Pancreas (tissue), 10 donors: ENCODE measurements around the gene CDX1. TPM values are rescaled to one million over a fixed set of nuclear protein-coding genes. Genes with fewer than 3 reads are reported as not detected.

Source experiments
- ATAC-seq, 4 donors: fragments of 200-7000 bp; cut with Tn5 transposase; one replicate each; pipeline versions ENCODE4 v1.8.0 to v1.9.1; 2020; ENCODE audit warnings: mild to moderate bottlenecking in 4 of 4, moderate library complexity in 4 of 4
- DNase-seq, 6 donors: peaks; one replicate each; pipeline ENCODE4 v3.0.0-alpha.2; 2020
- FAIRE-seq: peaks from 2 replicates; lab custom pipeline; 2012; peaks lifted over from hg19 to GRCh38; lab: Jason Lieb, UNC
- H3K27ac ChIP-seq, 4 donors: fragments of 200-600 bp; sonication (generic); 1 replicate in 3 of 4; 2 replicates in 1 of 4; pipeline versions ENCODE4 v1.5.0 to v1.8.0; 2020
- H3K27me3 ChIP-seq, 4 donors: fragments of 200-600 bp; one replicate each; pipeline ENCODE4 v1.8.0; 2021
- H3K36me3 ChIP-seq, 3 donors: fragments of 200-600 bp; sonication (generic) in 1 of 3; one replicate each; pipeline versions ENCODE4 v1.5.0 to v1.8.0; 2020 to 2021
- H3K4me1 ChIP-seq, 3 donors: fragments of 200-600 bp; one replicate each; pipeline ENCODE4 v1.8.0; 2021
- H3K4me3 ChIP-seq, 4 donors: fragments of 200-600 bp; sonication (generic) in 2 of 4; one replicate each; pipeline versions ENCODE4 v1.5.0 to v1.8.0; 2020 to 2021
- H3K9me3 ChIP-seq, 4 donors: fragments of 200-600 bp; one replicate each; pipeline ENCODE4 v1.8.0; 2021
- CTCF ChIP-seq, 4 donors: fragments of 200-600 bp; sonication (generic) in 3 of 4; IDR thresholded peaks; one replicate each; pipeline versions ENCODE4 v1.5.0 to v1.8.0; 2021; ENCODE audit warnings: antibody characterized with exemption in 4 of 4
- WGBS, 2 donors: extraction: QIAGEN DNeasy Blood & Tissue Kit; methylation state at CpG; one replicate each; pipeline ENCODE4 v1.1.7; 2013; 5-methylcytosine and 5-hydroxymethylcytosine counted together
- intact Hi-C, 3 donors: fragments of 100-400 bp; cut with DNase I; formaldehyde crosslinking; loops; one replicate each; pipeline versions ENCODE4 v1.11.1 to v1.14.2; 2022
- polyA plus RNA-seq, 2 donors: library from polyadenylated mRNA; stranded (reverse); fragments of 200-250 nt; gene quantifications; one replicate each; pipeline ENCODE4 v1.2.3, GENCODE V29; 2013
- total RNA-seq, 6 donors: library from RNA; stranded (reverse); fragmentation: NEBNext Ultra II Directional in 4 of 6; extraction: Animal tissue kit (Norgen Biotek cat#: 25700) in 4 of 6; gene quantifications; one replicate each; pipeline versions ENCODE4 v1.2.1 to v1.2.4, GENCODE V29; 2021 to 2023
- donor health status: healthy with polysubstance abuse.
- donor health status: DM: no; HTN: no; CAD: no; lungs with moderate emphysema.
- donor health status: DM: no; HTN: no; CAD: no.
- donor health status: control.
- donor health status: control.
- donor health status: Bipolar disorder and iron deficiency.
- donor health status: DM: yes; HTN: yes; CAD: no.
- donor health status: DM: no; HTN: no; CAD: no.
- donor health status: DM: no; HTN: no; CAD: no.
- donor health status: DM: yes; HTN: yes; CAD: no.

Gene CDX1
- total and polyA plus RNA-seq, 8 donors = 0.13 to 0.19 (median 0.16) TPM; not detected in 5

GRCh38 chr5:150182774-150183173 lies 16.2 kb downstream of the CDX1 start:
- TF ChIP-seq CTCF (IDR thresholded peaks at IDR 0.05) = no peak
- intact Hi-C loops = no loop called here
- Histone ChIP-seq H3K27ac (no peak overlapping the region), H3K27me3 (no peaks in the 10 kb centered on the region), H3K4me1 (peaks cover 0 to 2% (median 0%) of the 10 kb centered on the region in 3 donors), H3K9me3 (no peaks in the 10 kb centered on the region), H3K4me3 (no peak overlapping the region), H3K36me3 (no peaks in the 10 kb centered on the region)
- FAIRE-seq (no peak), ATAC-seq (no peak), DNase-seq (no peak)
- 89 to 90% methylated on average over 10 of the region's 10 CpGs for WGBS, 2 donors

GRCh38 chr5:150183436-150183835 lies 16.9 kb downstream of the CDX1 start:
- H3K27ac ChIP-seq = no peak overlapping the region
- intact Hi-C loops = no loop called here
- no peak for DNase-seq
- no peak overlapping the region for H3K4me3 ChIP-seq
- no peaks in the 10 kb centered on the region for H3K9me3 ChIP-seq
- no peak for FAIRE-seq
- no peak for ATAC-seq
- no peak for TF ChIP-seq CTCF (IDR thresholded peaks at IDR 0.05)
- 94 to 96% methylated on average over 12 of the region's 12 CpGs for WGBS, 2 donors
- peaks cover 0 to 2% (median 0%) of the 10 kb centered on the region in 3 donors for H3K4me1 ChIP-seq
- no peaks in the 10 kb centered on the region for H3K27me3 ChIP-seq
- no peaks in the 10 kb centered on the region for H3K36me3 ChIP-seq

GRCh38 chr5:150184006-150184405 lies 17.4 kb downstream of the CDX1 start:
- no peaks in the 10 kb centered on the region for H3K27me3 ChIP-seq
- no peaks in the 10 kb centered on the region for H3K36me3 ChIP-seq
- no peak for DNase-seq
- H3K9me3 ChIP-seq = no peaks in the 10 kb centered on the region
- no peak for ATAC-seq
- H3K4me3 ChIP-seq = no peak overlapping the region
- FAIRE-seq = no peak
- no peak for TF ChIP-seq CTCF (IDR thresholded peaks at IDR 0.05)
- no peak overlapping the region for H3K27ac ChIP-seq
- H3K4me1 ChIP-seq = peaks cover 0 to 2% (median 0%) of the 10 kb centered on the region in 3 donors
- 84 to 93% methylated on average over 2 of the region's 2 CpGs for WGBS, 2 donors
- intact Hi-C loops = no loop called here

GRCh38 chr5:150184990-150185912 lies 18.7 kb downstream of the CDX1 start:
- H3K27me3 ChIP-seq = peaks cover 0 to 5% (median 0%) of the 10 kb centered on the region in 4 donors
- no peak for TF ChIP-seq CTCF (IDR thresholded peaks at IDR 0.05)
- ATAC-seq = peak in 3 of 4 donors; percentile 60 to 83 (median 65)
- no peak overlapping the region for H3K4me3 ChIP-seq
- FAIRE-seq = no peak
- WGBS, 2 donors = 47 to 54% methylated on average over 12 of the region's 12 CpGs
- no peak overlapping the region for H3K27ac ChIP-seq
- H3K9me3 ChIP-seq = no peaks in the 10 kb centered on the region
- H3K36me3 ChIP-seq = no peaks in the 10 kb centered on the region
- DNase-seq = peak in 1 of 6 donors; percentile 10
- H3K4me1 ChIP-seq = peaks cover 0 to 2% (median 0%) of the 10 kb centered on the region in 3 donors
- intact Hi-C loops = no loop called here

- Histone ChIP-seq H3K4me3 (no peak overlapping the region), H3K36me3 (no peaks in the 10 kb centered on the region), H3K27ac (no peak overlapping the region), H3K4me1 (peaks cover 0 to 2% (median 0%) of the 10 kb centered on the region in 3 donors), H3K9me3 (no peaks in the 10 kb centered on the region), H3K27me3 (peaks cover 0 to 6% (median 2%) of the 10 kb centered on the region in 4 donors)
- ATAC-seq = no peak
- intact Hi-C loops = no loop called here
- no peak for FAIRE-seq
- 95 to 96% methylated on average over 8 of the region's 8 CpGs for WGBS, 2 donors
- no peak for TF ChIP-seq CTCF (IDR thresholded peaks at IDR 0.05)
- no peak for DNase-seq
These were observed 19.6 kb downstream of the CDX1 start for GRCh38 chr5:150186137-150186536.
